WTC11 (cell line): ENCODE measurements around the gene TRIM3. TPM values are rescaled to one million over a fixed set of nuclear protein-coding genes. Genes with fewer than 3 reads are reported as not detected.

Experiments
- ATAC-seq: fragments of 200-7000 bp; cut with Tn5 transposase; 2 replicates; pipeline ENCODE4 v1.10.0; 2021; ENCODE audit warnings: mild to moderate bottlenecking, moderate library complexity
- CTCF ChIA-PET: fragments of 300-600 bp; sonication (Branson Sonifier 250); formaldehyde crosslinking; loops from one replicate; lab custom pipeline; 2021; ENCODE audit warnings: antibody characterized with exemption; lab: Charles Lee
- POLR2A ChIA-PET: fragments of 350-600 bp; sonication (Branson Sonifier 250); formaldehyde crosslinking; loops from one replicate; lab custom pipeline; 2021; ENCODE audit warnings: antibody characterized with exemption; lab: Charles Lee
- DNase-seq: peaks from one replicate; pipeline ENCODE4 v3.0.0; 2021; ENCODE audit warnings: low spot score
- H3K27ac Mint-ChIP-seq: 2 replicates; pipeline ENCODE4 v1.8.0; 2021; ENCODE audit warnings: mixed read lengths
- H3K27me3 Mint-ChIP-seq: 2 replicates; pipeline ENCODE4 v1.8.0; 2021; ENCODE audit warnings: low read depth, mild to moderate bottlenecking, moderate library complexity, mixed read lengths
- H3K36me3 Mint-ChIP-seq: 2 replicates; pipeline ENCODE4 v1.8.0; 2021; ENCODE audit warnings: mixed read lengths
- H3K4me1 Mint-ChIP-seq: 2 replicates; pipeline ENCODE4 v1.8.0; 2022; ENCODE audit warnings: mixed read lengths
- H3K4me3 Mint-ChIP-seq: 2 replicates; pipeline ENCODE4 v1.8.0; 2021; ENCODE audit warnings: mild to moderate bottlenecking, moderate library complexity, mixed read lengths
- H3K9me3 Mint-ChIP-seq: 2 replicates; pipeline ENCODE4 v1.8.0; 2021; ENCODE audit warnings: mixed read lengths
- ELF4 ChIP-seq: sonication (generic); formaldehyde crosslinking; IDR thresholded peaks from 2 replicates; pipeline ENCODE4 v1.8.1; 2022; ENCODE audit warnings: low read depth, mild to moderate bottlenecking, moderate library complexity, missing genetic modification reagents
- ETV6 ChIP-seq: sonication (generic); formaldehyde crosslinking; IDR thresholded peaks from 2 replicates; pipeline ENCODE4 v1.8.1; 2022; ENCODE audit warnings: mild to moderate bottlenecking, missing genetic modification reagents
- FOXJ3 ChIP-seq: sonication (generic); formaldehyde crosslinking; IDR thresholded peaks from 2 replicates; pipeline ENCODE4 v1.9.0; 2021; ENCODE audit warnings: missing genetic modification reagents, mild to moderate bottlenecking, borderline replicate concordance
- JUN ChIP-seq: sonication (generic); formaldehyde crosslinking; IDR thresholded peaks from 2 replicates; pipeline ENCODE4 v1.8.0; 2023; ENCODE audit warnings: mild to moderate bottlenecking, missing genetic modification reagents
- NFYB ChIP-seq: sonication (generic); formaldehyde crosslinking; conservative IDR thresholded peaks from 2 replicates; pipeline ENCODE4 v1.8.0; 2022; ENCODE audit warnings: low read depth, missing genetic modification reagents
- SMAD4 ChIP-seq: sonication (generic); formaldehyde crosslinking; IDR thresholded peaks from 2 replicates; pipeline ENCODE4 v1.8.0; 2022; ENCODE audit warnings: mild to moderate bottlenecking, missing genetic modification reagents
- ZNF416 ChIP-seq: fragments of 250-450 bp; sonication (Bioruptor Pico); IDR thresholded peaks from 2 replicates; pipeline ENCODE4 v1.9.0; 2021; ENCODE audit warnings: mild to moderate bottlenecking, inconsistent platforms
- total RNA-seq: library from RNA; stranded (reverse); gene quantifications from 3 replicates; pipeline ENCODE4 v1.2.3, GENCODE V29; 2021
- TF ChIP-seq, protein P1 (sequence below): fragments of 250-450 bp; sonication (Bioruptor Pico); IDR thresholded peaks from 2 replicates; pipeline ENCODE4 v1.9.0; 2021; ENCODE audit warnings: mild to moderate bottlenecking
- TF ChIP-seq, protein P2 (sequence below): sonication (generic); formaldehyde crosslinking; IDR thresholded peaks from 2 replicates; pipeline ENCODE4 v1.8.1; 2022; ENCODE audit warnings: mild to moderate bottlenecking, moderate library complexity, missing genetic modification reagents
- TF ChIP-seq, protein P3 (sequence below): fragments of 250-450 bp; sonication (Bioruptor Pico); IDR thresholded peaks from 2 replicates; pipeline ENCODE4 v2.1.2; 2022; ENCODE audit warnings: mild to moderate bottlenecking, moderate library complexity
- TF ChIP-seq, protein P4 (sequence below): sonication (generic); formaldehyde crosslinking; IDR thresholded peaks from 2 replicates; pipeline ENCODE4 v1.8.0; 2022; ENCODE audit warnings: missing genetic modification reagents
- TF ChIP-seq, protein P5 (sequence below): fragments of 250-450 bp; sonication (Bioruptor Pico); conservative IDR thresholded peaks from 2 replicates; pipeline ENCODE4 v1.9.0; 2021; ENCODE audit warnings: mild to moderate bottlenecking
- TF ChIP-seq, protein P6 (sequence below): fragments of 200-600 bp; IDR thresholded peaks from 2 replicates; pipeline ENCODE4 v1.8.0; 2022; ENCODE audit warnings: antibody characterized with exemption

Gene TRIM3
- total RNA-seq, 1 experiment from 2014 or later, result 21.3 TPM

DNA sequence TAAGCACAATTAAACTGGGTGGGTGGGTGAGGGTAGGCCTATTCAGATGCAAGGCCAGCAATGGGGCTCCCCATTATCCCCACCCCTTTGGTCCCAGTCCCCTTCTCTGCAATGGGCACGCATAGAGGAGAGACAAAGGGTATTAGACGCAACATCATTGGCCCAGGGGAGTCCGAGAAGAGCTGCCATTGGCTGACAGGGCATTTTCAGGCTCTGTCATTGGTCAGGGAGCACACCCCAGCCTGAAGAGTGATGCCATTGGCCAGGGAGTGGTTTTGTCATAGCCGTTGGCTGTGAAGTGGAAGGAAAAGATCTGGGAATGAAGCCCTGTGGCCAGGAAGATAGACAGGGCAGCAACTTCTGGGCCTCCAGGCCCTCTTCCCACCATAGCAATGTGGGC, 2.8 kb upstream of the TRIM3 start:
- POLR2A ChIA-PET, result no interaction called here

DNA sequence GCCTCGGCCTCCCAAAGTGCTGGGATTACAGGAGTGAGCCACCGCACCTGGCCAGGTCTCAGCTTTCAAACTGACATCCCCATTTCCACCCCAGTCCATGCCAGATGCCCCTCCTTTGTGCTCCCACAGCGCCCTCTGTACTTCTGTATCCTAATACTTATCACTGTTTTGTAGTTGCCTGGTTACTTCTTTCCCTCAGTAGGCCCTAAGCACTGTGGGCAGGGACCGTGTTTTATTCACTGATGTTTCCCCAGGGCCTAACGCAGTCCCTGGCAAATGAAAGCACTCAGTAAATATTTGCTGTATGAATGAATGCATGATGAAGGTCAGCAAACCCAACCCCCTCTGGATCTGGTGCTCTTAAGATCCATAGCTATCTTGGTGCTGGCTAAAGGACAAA, 2.2 kb upstream of the TRIM3 start:
- Mint-ChIP-seq H3K9me3 (no peaks in the 10 kb centered on the region), H3K27me3 (peaks cover 12% of the 10 kb centered on the region), H3K4me1 (peaks cover 38% of the 10 kb centered on the region), H3K4me3 (peak overlapping the region; percentile 37; the same call in 1 of the 2 replicates), H3K36me3 (peaks cover 26% of the 10 kb centered on the region), H3K27ac (peak overlapping the region; percentile 71; the same call in 1 of the 2 replicates)
- peak; percentile 49 for DNase-seq
- peak; percentile 14 for ATAC-seq
- ChIA-PET POLR2A (no interaction called here), CTCF (interaction anchor here (0.5 to 5.4 kb wide), 15 partner anchors 14 to 207 kb away, joined by 3 to 68 read pairs (median 5); partner anchors contain the start of genes MRPL17 and SMPD1)
- TF ChIP-seq, protein P1, sequence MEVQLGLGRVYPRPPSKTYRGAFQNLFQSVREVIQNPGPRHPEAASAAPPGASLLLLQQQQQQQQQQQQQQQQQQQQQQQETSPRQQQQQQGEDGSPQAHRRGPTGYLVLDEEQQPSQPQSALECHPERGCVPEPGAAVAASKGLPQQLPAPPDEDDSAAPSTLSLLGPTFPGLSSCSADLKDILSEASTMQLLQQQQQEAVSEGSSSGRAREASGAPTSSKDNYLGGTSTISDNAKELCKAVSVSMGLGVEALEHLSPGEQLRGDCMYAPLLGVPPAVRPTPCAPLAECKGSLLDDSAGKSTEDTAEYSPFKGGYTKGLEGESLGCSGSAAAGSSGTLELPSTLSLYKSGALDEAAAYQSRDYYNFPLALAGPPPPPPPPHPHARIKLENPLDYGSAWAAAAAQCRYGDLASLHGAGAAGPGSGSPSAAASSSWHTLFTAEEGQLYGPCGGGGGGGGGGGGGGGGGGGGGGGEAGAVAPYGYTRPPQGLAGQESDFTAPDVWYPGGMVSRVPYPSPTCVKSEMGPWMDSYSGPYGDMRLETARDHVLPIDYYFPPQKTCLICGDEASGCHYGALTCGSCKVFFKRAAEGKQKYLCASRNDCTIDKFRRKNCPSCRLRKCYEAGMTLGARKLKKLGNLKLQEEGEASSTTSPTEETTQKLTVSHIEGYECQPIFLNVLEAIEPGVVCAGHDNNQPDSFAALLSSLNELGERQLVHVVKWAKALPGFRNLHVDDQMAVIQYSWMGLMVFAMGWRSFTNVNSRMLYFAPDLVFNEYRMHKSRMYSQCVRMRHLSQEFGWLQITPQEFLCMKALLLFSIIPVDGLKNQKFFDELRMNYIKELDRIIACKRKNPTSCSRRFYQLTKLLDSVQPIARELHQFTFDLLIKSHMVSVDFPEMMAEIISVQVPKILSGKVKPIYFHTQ (CRISPR knock-in tag), result no peak
- TF ChIP-seq, protein P2, sequence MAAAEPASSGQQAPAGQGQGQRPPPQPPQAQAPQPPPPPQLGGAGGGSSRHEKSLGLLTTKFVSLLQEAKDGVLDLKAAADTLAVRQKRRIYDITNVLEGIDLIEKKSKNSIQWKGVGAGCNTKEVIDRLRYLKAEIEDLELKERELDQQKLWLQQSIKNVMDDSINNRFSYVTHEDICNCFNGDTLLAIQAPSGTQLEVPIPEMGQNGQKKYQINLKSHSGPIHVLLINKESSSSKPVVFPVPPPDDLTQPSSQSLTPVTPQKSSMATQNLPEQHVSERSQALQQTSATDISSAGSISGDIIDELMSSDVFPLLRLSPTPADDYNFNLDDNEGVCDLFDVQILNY (CRISPR knock-in tag), result no peak
- TF ChIP-seq ELF4 (CRISPR knock-in tag) (no peak), ZNF416 (no peak), FOXJ3 (CRISPR knock-in tag) (no peak), JUN (CRISPR knock-in tag) (no peak), ETV6 (CRISPR knock-in tag) (no peak), SMAD4 (CRISPR knock-in tag) (no peak)
- TF ChIP-seq, protein P3, sequence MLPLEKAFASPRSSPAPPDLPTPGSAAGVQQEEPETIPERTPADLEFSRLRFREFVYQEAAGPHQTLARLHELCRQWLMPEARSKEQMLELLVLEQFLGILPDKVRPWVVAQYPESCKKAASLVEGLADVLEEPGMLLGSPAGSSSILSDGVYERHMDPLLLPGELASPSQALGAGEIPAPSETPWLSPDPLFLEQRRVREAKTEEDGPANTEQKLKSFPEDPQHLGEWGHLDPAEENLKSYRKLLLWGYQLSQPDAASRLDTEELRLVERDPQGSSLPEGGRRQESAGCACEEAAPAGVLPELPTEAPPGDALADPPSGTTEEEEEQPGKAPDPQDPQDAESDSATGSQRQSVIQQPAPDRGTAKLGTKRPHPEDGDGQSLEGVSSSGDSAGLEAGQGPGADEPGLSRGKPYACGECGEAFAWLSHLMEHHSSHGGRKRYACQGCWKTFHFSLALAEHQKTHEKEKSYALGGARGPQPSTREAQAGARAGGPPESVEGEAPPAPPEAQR (CRISPR knock-in tag), result no peak
- TF ChIP-seq, protein P4, sequence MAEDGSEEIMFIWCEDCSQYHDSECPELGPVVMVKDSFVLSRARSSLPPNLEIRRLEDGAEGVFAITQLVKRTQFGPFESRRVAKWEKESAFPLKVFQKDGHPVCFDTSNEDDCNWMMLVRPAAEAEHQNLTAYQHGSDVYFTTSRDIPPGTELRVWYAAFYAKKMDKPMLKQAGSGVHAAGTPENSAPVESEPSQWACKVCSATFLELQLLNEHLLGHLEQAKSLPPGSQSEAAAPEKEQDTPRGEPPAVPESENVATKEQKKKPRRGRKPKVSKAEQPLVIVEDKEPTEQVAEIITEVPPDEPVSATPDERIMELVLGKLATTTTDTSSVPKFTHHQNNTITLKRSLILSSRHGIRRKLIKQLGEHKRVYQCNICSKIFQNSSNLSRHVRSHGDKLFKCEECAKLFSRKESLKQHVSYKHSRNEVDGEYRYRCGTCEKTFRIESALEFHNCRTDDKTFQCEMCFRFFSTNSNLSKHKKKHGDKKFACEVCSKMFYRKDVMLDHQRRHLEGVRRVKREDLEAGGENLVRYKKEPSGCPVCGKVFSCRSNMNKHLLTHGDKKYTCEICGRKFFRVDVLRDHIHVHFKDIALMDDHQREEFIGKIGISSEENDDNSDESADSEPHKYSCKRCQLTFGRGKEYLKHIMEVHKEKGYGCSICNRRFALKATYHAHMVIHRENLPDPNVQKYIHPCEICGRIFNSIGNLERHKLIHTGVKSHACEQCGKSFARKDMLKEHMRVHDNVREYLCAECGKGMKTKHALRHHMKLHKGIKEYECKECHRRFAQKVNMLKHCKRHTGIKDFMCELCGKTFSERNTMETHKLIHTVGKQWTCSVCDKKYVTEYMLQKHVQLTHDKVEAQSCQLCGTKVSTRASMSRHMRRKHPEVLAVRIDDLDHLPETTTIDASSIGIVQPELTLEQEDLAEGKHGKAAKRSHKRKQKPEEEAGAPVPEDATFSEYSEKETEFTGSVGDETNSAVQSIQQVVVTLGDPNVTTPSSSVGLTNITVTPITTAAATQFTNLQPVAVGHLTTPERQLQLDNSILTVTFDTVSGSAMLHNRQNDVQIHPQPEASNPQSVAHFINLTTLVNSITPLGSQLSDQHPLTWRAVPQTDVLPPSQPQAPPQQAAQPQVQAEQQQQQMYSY (CRISPR knock-in tag), result no peak
- TF ChIP-seq, protein P5, sequence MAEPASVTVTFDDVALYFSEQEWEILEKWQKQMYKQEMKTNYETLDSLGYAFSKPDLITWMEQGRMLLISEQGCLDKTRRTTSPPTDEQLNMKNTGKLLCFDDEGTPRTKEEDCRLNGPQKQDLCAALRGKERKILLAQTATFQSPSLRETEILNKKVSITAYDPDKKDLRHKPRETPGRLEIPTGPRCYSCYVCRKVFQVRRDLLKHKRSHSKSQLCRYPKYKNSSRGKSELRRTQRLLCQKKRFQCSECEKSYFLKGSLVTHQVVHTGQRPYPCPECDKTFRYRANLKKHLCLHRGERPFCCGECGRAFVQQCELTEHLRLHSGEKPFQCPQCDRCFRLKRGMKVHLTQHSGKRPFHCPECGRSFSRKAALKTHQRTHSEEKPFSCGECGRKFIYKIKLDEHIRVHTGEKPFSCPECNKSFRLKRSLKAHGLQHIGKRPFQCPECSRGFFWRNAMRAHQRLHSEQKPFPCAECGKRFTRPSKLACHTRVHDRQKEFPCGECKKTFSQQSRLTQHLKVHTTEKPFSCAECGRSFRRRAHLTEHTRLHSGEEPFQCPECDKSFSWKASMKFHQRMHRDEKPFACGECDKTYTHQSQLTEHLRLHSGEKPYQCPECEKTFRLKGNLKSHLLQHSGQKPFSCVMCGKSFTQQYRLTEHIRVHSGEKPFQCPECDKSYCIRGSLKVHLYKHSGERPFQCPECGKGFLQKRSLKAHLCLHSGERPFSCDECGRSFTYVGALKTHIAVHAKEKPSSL (CRISPR knock-in tag), result no peak

More for the DNA sequence above, 2.8 kb upstream of the TRIM3 start:
- no peak overlapping the region for H3K27ac Mint-ChIP-seq
- H3K9me3 Mint-ChIP-seq, result no peaks in the 10 kb centered on the region
- peaks cover 26% of the 10 kb centered on the region for H3K36me3 Mint-ChIP-seq
- DNase-seq (no peak), ATAC-seq (peak; percentile 1; the same call in 1 of the 2 replicates)
- TF ChIP-seq, protein P4 (CRISPR knock-in tag), result no peak
- TF ChIP-seq, protein P6, sequence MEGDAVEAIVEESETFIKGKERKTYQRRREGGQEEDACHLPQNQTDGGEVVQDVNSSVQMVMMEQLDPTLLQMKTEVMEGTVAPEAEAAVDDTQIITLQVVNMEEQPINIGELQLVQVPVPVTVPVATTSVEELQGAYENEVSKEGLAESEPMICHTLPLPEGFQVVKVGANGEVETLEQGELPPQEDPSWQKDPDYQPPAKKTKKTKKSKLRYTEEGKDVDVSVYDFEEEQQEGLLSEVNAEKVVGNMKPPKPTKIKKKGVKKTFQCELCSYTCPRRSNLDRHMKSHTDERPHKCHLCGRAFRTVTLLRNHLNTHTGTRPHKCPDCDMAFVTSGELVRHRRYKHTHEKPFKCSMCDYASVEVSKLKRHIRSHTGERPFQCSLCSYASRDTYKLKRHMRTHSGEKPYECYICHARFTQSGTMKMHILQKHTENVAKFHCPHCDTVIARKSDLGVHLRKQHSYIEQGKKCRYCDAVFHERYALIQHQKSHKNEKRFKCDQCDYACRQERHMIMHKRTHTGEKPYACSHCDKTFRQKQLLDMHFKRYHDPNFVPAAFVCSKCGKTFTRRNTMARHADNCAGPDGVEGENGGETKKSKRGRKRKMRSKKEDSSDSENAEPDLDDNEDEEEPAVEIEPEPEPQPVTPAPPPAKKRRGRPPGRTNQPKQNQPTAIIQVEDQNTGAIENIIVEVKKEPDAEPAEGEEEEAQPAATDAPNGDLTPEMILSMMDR, result no peak
- 0 out of 2 replicates have a peak, but pooled peaks have one; percentile 27 for TF ChIP-seq NFYB (CRISPR knock-in tag)
- CTCF ChIA-PET, result interaction anchor here (0.9 to 5.4 kb wide), 9 partner anchors 14 to 114 kb away, joined by 3 to 68 read pairs (median 7); partner anchors contain the start of gene SMPD1
- H3K4me1 Mint-ChIP-seq, result peaks cover 38% of the 10 kb centered on the region
- peaks cover 7% of the 10 kb centered on the region for H3K27me3 Mint-ChIP-seq
- no peak overlapping the region for H3K4me3 Mint-ChIP-seq
